Progenitor cell of endocrine pancreas (in vitro differentiated cells): Measurements from ENCODE around the gene PKMYT1. TPM values are rescaled to one million over a fixed set of nuclear protein-coding genes. Genes with fewer than 3 reads are reported as not detected.
A peak's percentile ranks its signal among the peaks of the same experiment; 100 is the strongest.

Source experiments
- DNase-seq: peaks from one replicate; pipeline ENCODE4 v3.0.0; 2021; ENCODE audit warnings: low spot score; ENCODE audit not compliant: unreplicated experiment
- H3K27ac Mint-ChIP-seq: 2 replicates; pipeline ENCODE4 v1.8.0; 2021; ENCODE audit warnings: mild to moderate bottlenecking, moderate library complexity, mixed read lengths
- H3K27me3 Mint-ChIP-seq: 2 replicates; pipeline ENCODE4 v1.8.0; 2021; ENCODE audit warnings: mixed read lengths
- H3K36me3 Mint-ChIP-seq: 2 replicates; pipeline ENCODE4 v1.8.0; 2022; ENCODE audit warnings: mixed read lengths; ENCODE audit not compliant: insufficient read depth
- H3K4me1 Mint-ChIP-seq: 2 replicates; pipeline ENCODE4 v1.8.0; 2021; ENCODE audit warnings: low read depth, mixed read lengths
- H3K4me3 Mint-ChIP-seq: 2 replicates; pipeline ENCODE4 v1.8.0; 2021; ENCODE audit warnings: low read depth, mild to moderate bottlenecking, moderate library complexity, mixed read lengths
- H3K9me3 Mint-ChIP-seq: 2 replicates; pipeline ENCODE4 v1.8.0; 2021; ENCODE audit warnings: low read depth, mixed read lengths
- total RNA-seq: library from RNA; stranded (reverse); gene quantifications from 2 replicates; pipeline ENCODE4 v1.2.1, GENCODE V29; 2021
- TF ChIP-seq, protein P1 (sequence below): fragments of 200-600 bp; sonication (generic); IDR thresholded peaks from one replicate; pipeline ENCODE4 v1.5.0; 2021; ENCODE audit warnings: antibody characterized with exemption, mild to moderate bottlenecking; ENCODE audit not compliant: unreplicated experiment

Gene PKMYT1
- total RNA-seq, 1 donor from 2014 or later, result 36.5 TPM

DNA sequence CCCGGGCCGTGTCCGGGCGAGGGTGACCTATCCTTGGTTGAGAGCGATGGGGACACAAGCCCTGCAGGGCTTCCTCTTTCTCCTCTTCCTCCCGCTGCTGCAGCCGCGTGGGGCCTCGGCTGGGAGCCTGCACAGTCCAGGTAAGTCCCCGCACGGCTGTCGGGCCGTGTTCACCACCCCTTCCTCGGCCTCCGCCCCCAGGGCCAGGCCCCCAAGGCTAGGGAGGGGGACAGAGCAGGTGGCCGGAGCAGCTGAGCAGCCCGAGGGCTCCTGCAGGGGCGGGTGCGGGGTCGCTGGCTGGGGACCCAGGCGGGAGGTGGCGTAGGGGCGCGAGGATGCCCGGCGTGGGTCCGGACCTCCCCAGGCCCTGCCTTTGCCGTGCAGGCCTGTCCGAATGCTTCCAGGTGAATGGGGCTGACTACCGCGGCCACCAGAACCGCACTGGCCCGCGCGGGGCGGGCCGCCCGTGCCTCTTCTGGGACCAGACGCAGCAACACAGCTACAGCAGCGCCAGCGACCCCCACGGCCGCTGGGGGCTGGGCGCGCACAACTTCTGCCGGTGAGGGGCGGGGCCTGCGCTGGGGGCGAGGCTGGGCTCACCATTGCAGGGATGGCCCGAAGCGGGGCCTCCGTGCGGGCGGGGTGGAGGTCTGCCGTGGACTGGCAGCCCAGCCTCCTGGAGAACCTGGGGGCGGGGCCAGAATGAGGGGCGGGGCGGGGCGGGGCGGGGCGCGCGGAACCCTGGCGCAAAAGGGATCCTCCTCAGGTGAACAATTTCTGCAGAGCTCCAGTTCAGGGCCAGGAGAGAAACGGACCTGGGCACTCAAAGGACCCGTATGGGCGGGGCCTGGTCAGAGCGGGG is 15.5 kb downstream of the PKMYT1 start:
- DNase-seq, result peak; percentile 69
- no peaks in the 10 kb centered on the region for H3K36me3 Mint-ChIP-seq
- H3K4me3 Mint-ChIP-seq, result no peak overlapping the region
- H3K27ac Mint-ChIP-seq, result no peak overlapping the region
- H3K4me1 Mint-ChIP-seq, result peaks cover 2% of the 10 kb centered on the region
- peaks cover 39% of the 10 kb centered on the region for H3K27me3 Mint-ChIP-seq
- no peaks in the 10 kb centered on the region for H3K9me3 Mint-ChIP-seq
- TF ChIP-seq, protein P1, sequence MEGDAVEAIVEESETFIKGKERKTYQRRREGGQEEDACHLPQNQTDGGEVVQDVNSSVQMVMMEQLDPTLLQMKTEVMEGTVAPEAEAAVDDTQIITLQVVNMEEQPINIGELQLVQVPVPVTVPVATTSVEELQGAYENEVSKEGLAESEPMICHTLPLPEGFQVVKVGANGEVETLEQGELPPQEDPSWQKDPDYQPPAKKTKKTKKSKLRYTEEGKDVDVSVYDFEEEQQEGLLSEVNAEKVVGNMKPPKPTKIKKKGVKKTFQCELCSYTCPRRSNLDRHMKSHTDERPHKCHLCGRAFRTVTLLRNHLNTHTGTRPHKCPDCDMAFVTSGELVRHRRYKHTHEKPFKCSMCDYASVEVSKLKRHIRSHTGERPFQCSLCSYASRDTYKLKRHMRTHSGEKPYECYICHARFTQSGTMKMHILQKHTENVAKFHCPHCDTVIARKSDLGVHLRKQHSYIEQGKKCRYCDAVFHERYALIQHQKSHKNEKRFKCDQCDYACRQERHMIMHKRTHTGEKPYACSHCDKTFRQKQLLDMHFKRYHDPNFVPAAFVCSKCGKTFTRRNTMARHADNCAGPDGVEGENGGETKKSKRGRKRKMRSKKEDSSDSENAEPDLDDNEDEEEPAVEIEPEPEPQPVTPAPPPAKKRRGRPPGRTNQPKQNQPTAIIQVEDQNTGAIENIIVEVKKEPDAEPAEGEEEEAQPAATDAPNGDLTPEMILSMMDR, result peak; percentile 4

- Mint-ChIP-seq H3K4me1 (peaks cover 2% of the 10 kb centered on the region), H3K9me3 (no peaks in the 10 kb centered on the region), H3K27me3 (peaks cover 43% of the 10 kb centered on the region), H3K36me3 (no peaks in the 10 kb centered on the region), H3K27ac (no peak within 1 kb of the TSS), H3K4me3 (peak within 1 kb of the TSS; percentile 57)
- DNase-seq, result no peak
- TF ChIP-seq, protein P1, result peak; percentile 10
Measured at GRCh38 chr16:2963723-2964474, 16.3 kb downstream of the PKMYT1 start, which contains the start of gene KREMEN2. Gene KREMEN2, plus strand, starts transcription at chr16:2964275. Its CDS starts 246 bp downstream, at chr16:2964521.

DNA sequence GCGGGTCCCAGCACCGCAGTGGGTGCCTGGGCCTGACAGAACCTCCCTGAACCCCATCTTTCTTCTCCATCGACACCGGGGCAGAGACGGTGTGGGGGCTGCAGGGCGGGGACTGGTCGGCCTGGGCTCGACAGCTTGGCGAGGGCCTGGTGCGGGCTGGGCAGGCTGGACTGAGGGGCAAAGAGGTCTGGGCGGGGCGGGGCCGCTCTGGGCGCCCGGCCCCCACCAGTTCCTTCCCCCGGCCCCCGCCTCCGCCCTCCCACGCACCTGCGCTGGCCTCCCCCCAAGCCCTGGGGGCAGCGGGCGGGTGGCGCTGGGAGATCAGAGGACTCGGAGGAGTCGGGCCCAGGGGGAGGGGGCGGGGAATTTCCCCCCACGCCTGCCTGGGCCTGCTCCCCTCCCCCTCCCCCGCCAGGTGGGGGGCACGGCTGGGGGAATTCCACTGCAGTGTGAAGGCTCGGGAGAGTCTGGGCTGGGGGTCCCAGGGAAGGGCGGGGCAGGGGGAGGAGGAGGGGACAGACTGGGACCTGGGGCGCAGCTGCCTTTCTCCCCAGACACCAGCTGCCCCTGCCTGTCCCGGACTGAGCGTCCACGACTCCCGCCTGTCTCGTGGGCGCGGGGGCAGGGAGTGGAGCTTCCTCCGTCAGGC is 17.0 kb downstream of the PKMYT1 start:
- no peak for DNase-seq
- Mint-ChIP-seq H3K27me3 (peaks cover 40% of the 10 kb centered on the region), H3K9me3 (no peaks in the 10 kb centered on the region), H3K27ac (no peak overlapping the region), H3K36me3 (no peaks in the 10 kb centered on the region), H3K4me1 (peaks cover 2% of the 10 kb centered on the region), H3K4me3 (peak overlapping the region; percentile 57)
- TF ChIP-seq, protein P1, result no peak

DNA sequence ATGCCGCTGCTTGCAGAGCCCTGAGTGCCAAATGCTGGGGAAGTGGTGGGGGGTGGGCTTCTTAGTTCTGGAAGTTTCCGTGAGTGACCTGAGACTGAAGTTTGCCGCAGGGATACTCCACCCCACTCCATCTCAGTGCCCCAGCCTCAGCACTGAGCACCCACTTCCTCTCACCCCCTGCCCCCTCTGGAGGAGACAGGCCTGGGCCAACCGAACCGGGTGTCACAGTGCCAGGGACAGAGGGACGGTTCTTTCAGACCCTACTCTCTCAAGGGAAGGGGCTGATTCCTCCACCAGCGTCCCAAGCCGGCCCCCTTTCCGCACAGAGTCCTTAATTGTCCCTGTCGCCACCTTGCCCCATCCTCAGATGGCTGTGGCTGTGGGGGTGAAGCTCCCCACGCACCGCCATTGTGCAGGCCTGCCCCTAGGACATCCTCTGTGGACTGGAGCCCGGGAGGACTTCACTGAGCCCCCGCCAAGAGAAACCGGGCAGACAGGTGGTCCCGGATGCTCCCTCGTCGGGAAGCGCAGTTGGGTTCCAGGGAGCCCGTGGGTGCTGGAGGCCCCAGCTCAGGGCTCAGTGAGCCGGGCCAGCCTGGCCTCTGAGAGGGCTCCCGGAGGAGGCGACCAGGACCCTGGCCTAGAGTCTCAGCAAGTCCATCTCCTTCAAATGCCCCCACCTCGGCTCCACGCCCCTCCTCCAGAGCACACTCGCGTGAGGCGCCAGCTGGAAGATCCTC is 17.7 kb downstream of the PKMYT1 start:
- H3K4me3 Mint-ChIP-seq, result no peak overlapping the region

More for the DNA sequence above, 17.7 kb downstream of the PKMYT1 start:
- peaks cover 36% of the 10 kb centered on the region for H3K27me3 Mint-ChIP-seq
- TF ChIP-seq, protein P1, result no peak
- no peak overlapping the region for H3K27ac Mint-ChIP-seq
- H3K36me3 Mint-ChIP-seq, result no peaks in the 10 kb centered on the region
- no peak for DNase-seq
- H3K4me1 Mint-ChIP-seq, result peaks cover 2% of the 10 kb centered on the region
- no peaks in the 10 kb centered on the region for H3K9me3 Mint-ChIP-seq
